ENCODE results near the gene NAALADL1. TPM values are rescaled to one million over a fixed set of nuclear protein-coding genes. Genes with fewer than 3 reads are reported as not detected.

NAALADL1 gene, protein sequence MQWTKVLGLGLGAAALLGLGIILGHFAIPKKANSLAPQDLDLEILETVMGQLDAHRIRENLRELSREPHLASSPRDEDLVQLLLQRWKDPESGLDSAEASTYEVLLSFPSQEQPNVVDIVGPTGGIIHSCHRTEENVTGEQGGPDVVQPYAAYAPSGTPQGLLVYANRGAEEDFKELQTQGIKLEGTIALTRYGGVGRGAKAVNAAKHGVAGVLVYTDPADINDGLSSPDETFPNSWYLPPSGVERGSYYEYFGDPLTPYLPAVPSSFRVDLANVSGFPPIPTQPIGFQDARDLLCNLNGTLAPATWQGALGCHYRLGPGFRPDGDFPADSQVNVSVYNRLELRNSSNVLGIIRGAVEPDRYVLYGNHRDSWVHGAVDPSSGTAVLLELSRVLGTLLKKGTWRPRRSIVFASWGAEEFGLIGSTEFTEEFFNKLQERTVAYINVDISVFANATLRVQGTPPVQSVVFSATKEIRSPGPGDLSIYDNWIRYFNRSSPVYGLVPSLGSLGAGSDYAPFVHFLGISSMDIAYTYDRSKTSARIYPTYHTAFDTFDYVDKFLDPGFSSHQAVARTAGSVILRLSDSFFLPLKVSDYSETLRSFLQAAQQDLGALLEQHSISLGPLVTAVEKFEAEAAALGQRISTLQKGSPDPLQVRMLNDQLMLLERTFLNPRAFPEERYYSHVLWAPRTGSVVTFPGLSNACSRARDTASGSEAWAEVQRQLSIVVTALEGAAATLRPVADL
- total RNA-seq (2022; extraction: Qiagen RNA extraction) = not detected in 5 replicates

DNA sequence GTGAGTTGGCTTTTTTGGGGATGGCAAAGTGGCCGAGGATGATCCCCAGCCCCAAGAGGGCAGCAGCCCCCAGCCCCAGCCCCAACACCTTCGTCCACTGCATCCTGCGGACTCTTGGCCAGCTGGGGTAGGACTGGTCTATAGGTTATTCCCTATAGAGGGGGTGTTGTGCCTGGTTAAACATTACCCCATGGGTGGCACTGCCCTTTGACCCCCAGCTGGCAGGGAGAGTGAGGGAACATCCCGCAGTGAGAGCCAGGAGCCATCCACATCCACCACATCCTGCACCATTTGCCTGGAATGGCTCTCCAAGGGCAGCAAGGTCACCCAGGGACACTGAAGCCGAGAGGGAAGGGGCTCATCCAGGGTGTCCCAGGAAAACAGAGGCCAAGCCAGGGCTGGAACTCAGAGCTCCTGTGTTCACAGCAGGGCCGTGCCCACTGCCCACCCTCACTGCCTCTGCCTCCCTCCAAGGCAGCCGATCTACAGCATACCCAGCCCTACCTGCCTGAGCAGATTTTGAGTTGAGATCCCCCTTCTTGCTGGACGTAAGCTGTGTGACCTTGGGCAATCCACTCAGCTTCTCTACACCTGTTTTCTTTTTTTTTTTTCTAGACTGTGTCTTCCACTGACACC is at the start of gene NAALADL1:
Gene NAALADL1 (minus strand): TSS at position 135 of the 636 bp plus-strand sequence. CDS start 32 bp downstream, at position 103.

DNA sequence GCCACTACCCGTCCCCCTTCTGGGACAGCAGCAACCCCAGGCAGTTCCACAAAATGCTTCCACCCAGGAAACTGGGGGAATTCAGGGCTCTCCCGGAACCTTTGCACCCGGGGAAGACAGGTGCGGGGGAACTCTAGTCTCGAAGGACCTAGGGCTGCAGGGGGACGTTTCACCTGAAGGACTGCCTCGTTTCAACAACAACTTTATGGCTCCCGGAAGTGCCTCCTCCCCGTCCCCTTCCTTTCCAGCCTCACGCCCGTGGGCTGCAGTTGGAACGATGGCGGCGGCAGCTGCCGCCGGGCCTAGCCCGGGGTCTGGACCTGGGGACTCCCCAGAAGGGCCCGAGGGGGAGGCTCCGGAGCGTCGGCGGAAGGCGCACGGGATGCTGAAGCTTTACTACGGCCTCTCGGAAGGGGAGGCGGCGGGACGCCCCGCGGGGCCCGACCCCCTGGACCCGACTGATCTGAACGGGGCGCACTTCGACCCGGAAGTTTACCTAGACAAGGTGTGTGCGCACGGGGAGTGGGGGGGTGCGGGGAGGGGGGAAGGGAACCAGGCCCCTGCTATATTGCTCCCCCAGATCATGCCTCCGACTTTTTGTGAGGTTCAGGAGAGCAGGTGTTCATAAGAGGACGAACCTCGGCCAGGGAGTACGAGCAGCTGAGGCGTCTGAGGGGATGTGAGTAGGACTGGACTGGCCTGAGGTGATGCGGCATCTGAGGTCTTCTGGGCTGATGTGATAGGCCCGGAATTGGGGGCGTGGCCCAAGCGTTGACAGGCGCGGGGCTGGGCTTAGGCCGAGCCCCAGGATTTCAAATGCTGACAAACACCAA is 37.8 kb upstream of the NAALADL1 start, which contains the start of gene VPS51:
Gene VPS51 (plus strand): TSS at position 241 of the 833 bp plus-strand sequence. CDS start 37 bp downstream, at position 278.

DNA sequence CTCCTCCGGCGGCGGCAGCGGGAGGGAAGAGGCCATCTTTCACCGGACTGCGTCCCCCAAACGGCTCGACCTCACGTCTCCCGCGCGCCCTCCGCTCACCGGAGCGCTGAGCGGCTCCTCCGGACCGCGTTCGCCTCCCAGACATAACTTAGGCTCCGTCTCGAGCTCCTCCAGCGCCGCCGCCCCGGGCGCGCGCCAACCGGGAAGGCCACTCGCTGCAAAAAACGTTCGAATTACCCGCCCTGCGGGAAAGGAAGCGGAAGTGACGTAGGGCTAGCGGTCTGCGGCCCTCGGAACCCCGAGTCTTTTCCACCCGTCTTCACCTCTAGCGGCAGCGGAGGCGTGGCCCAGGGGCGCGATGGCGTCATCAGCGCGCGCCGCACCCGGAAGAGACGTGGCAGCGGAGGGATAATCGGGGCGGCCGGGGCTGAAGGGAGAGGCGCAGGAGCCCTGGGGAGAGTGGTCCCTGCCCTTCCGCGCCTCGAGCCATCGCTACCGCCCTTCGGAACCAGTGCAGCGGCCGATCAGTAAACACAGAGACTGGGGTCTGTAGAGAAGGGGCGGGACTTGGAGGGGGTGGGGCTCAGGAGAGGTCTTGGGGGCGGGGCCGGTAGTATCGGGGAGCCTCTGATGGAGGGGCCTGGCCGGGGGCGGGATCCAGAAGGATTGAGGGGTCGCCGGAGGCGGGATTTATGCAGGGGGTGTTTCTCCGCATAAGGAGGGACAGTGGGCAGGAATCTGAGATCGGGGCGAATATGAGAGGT is 25.7 kb upstream of the NAALADL1 start, which contains the start of the genes CDCA5 and ZFPL1:
Gene CDCA5 (minus strand): TSS at position 207 of the 764 bp plus-strand sequence. CDS start 62 bp downstream, at position 145.
Gene ZFPL1 (plus strand): TSS at position 389 of the 764 bp plus-strand sequence. CDS start 477 bp downstream, outside the sequence.

DNA sequence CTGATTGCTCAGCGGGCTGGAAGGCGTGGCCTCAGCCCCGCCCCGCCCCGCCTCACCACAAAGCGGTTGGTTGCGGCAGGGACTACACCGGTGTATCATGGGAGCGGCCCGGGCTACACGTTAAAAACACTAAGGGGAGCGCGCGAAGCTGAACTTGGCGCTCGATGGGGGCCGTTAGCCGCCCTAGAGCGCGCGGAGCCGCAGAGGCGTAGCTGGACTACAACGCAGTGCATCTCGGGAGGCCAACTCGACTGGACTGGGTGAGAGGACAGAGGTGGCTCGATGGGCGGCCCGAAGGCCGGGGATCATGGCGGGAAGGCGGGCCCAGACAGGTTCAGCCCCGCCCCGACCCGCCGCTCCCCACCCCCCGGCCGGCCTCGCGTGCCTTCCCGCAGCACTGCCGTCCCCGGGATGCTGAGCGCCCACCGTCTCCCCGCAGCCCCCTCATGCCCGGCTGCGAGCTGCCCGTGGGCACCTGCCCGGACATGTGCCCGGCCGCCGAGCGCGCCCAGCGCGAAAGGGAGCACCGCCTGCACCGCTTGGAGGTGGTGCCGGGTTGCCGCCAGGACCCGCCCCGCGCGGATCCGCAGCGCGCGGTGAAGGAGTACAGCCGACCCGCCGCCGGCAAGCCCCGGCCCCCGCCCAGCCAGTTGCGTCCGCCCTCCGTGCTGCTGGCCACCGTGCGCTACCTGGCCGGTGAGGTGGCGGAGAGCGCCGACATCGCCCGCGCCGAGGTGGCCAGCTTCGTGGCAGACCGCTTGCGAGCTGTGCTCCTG is 17.3 kb downstream of the NAALADL1 start, which contains the start of gene SAC3D1:
Gene SAC3D1 (plus strand): TSS at position 364 of the 776 bp plus-strand sequence. CDS start 83 bp downstream, at position 447.

DNA sequence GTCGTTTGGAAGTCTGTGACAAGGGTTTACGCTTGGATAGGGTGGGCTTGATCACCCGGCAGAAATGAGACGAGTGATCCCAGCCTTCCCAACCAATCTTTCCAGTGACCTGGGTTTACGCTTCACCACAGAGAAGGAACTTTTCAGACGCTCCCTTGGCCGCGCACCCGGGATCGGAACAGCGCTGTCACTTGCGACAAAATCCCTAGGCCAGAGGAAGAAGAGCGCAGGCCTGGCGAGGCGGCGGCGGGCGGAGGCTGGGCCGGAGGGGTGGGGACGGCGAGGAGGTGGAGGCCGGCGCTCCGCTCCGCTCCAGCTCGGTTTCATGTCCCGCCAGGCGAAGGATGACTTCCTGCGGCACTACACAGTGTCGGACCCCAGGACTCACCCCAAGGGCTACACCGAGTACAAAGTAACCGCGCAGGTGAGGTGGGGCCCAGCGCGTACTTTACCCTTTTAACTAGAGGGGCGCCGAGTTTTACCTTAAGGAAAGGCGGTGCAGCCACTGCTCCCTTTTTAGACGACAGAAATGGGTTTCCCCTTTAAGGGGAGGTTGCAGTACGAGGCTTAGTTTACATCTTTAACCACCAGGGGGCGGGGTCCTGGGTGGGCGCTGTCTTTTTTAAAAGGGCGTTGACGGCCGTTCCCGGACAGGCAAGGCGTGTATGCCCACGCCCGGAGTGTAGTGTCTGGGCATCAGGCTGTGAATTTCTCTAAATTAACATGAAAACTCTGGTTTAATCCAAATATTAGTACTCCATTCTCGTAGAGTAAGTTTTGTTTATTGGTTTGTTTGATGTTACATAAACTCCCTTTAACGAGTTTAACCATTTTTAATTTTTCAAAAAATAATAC is 30.9 kb downstream of the NAALADL1 start, which contains the start of gene SNX15:
Gene SNX15 (plus strand): TSS at position 227 of the 855 bp plus-strand sequence. CDS start 99 bp downstream, at position 326.

DNA sequence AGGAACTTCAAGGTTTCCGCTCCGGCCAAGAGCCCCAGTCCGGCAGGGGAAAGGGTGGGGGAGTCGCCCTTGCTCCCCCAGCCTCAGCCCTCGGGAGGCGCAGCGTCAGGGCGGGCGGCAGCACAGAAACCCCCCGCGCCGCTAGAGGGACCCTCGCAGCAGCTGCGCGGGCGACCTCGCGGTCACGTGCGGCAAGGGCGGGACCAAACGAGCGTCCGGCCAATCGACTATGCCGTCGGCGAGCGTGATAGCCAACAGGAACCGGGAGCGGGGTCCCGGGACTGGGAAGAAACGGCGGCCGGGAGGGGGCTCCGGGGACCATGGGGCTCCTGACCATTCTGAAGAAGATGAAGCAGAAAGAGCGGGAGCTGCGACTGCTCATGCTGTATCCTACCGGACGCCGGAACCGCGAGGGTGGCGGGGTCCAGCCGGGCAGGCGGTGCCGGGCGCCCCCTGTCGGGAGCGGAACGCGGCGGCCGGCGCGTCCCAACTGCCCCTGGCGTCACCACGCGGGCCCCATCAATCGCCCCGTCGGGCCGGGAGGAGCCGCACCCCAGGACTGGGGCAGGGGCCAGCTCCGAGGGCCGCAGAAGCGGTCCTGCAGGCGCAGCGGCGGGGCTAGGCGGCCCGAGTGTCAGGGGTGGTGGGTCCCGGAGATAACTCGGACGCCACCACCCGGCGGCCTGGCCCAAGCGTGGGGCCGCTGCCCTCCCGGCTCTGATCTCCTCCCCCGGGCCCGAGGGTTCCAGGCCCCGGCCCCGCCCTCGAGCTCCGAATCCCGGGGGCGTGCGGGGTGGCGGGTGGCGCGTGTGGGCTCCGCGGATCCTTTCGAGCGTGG is 44.2 kb downstream of the NAALADL1 start, which contains the start of gene ARL2:
Gene ARL2 (plus strand): TSS at position 273 of the 838 bp plus-strand sequence. CDS start 48 bp downstream, at position 321.

DNA sequence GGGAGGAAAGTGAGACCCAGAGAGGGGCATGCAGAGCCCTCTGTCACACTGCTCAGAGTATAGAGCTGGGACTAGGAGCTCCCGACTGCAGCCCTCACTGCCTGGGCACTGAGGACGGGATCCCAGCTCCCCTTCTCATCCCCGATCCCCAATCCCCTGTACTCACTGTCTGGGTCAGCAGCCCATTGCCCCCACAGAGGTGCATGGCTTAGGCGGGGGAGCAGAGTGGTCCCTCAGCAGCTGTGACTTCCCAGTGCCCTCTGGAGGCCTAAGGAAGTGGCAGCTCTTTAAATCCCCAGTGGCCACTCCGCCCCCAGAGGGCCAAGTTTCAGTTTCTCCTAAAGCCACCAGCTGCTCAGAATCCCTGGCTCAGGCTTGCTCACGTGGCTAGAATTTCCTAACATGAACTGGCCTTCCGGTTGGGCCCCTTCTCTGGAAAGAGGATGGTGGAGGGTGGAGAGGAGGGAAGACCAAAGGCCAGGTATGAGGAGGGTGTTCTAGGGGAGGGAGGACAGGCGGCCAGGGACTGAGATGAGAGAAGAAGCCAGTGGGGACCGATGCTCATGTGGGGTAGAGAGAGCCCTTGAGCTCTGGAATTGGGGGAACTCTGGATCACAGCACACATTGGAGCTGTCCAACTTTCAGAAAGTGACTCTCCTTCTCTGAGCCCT is 61.5 kb downstream of the NAALADL1 start, which contains the start of gene BATF2:
Gene BATF2 (minus strand): TSS at position 262 of the 671 bp plus-strand sequence. CDS start 57 bp downstream, at position 205.

Other genes starting within 250 kb of the NAALADL1 start
- 35.0 to 40.0 TPM (median 37.1 TPM) in 5 replicates for gene MEN1, start 248.0 kb downstream of the NAALADL1 start, total RNA-seq (2022; extraction: Qiagen RNA extraction)
- gene CDC42BPG, start 213.9 kb downstream of the NAALADL1 start, total RNA-seq (2022; extraction: Qiagen RNA extraction) = 1.5 to 2.1 TPM (median 1.5 TPM) in 5 replicates
- 104 to 116 TPM (median 113 TPM) in 5 replicates for gene EHD1, start 179.9 kb downstream of the NAALADL1 start, total RNA-seq (2022; extraction: Qiagen RNA extraction)
- 13.9 to 20.4 TPM (median 19.8 TPM) in 5 replicates for gene ATG2A, start 141.3 kb downstream of the NAALADL1 start, total RNA-seq (2022; extraction: Qiagen RNA extraction)
- 4.0 to 5.5 TPM (median 4.9 TPM) in 5 replicates for gene PPP2R5B, start 133.9 kb downstream of the NAALADL1 start, total RNA-seq (2022; extraction: Qiagen RNA extraction)
- not detected in 5 replicates for gene GPHA2, start 122.7 kb downstream of the NAALADL1 start, total RNA-seq (2022; extraction: Qiagen RNA extraction)
- not detected in 5 replicates for gene MAJIN, start 86.4 kb downstream of the NAALADL1 start, total RNA-seq (2022; extraction: Qiagen RNA extraction)
- 0.54 to 0.70 TPM (median 0.61 TPM) in 5 replicates for gene BATF2, start 61.6 kb downstream of the NAALADL1 start, total RNA-seq (2022; extraction: Qiagen RNA extraction)
- gene ARL2, start 44.4 kb downstream of the NAALADL1 start, total RNA-seq (2022; extraction: Qiagen RNA extraction) = 142 to 189 TPM (median 180 TPM) in 5 replicates
- 22.6 to 24.7 TPM (median 23.2 TPM) in 5 replicates for gene SNX15, start 31.1 kb downstream of the NAALADL1 start, total RNA-seq (2022; extraction: Qiagen RNA extraction)
- 37.2 to 55.5 TPM (median 51.1 TPM) in 5 replicates for gene SAC3D1, start 17.3 kb downstream of the NAALADL1 start, total RNA-seq (2022; extraction: Qiagen RNA extraction)
- 68.3 to 74.3 TPM (median 72.1 TPM) in 5 replicates for gene CDCA5, start 25.5 kb upstream of the NAALADL1 start, total RNA-seq (2022; extraction: Qiagen RNA extraction)
- 31.9 to 34.7 TPM (median 34.4 TPM) in 5 replicates for gene ZFPL1, start 25.7 kb upstream of the NAALADL1 start, total RNA-seq (2022; extraction: Qiagen RNA extraction)
- 47.3 to 73.3 TPM (median 54.8 TPM) in 5 replicates for gene VPS51, start 37.7 kb upstream of the NAALADL1 start, total RNA-seq (2022; extraction: Qiagen RNA extraction)
- 4.6 to 7.5 TPM (median 5.6 TPM) in 5 replicates for gene TM7SF2, start 53.3 kb upstream of the NAALADL1 start, total RNA-seq (2022; extraction: Qiagen RNA extraction)
- gene ZNHIT2, start 59.1 kb upstream of the NAALADL1 start, total RNA-seq (2022; extraction: Qiagen RNA extraction) = 13.2 to 22.8 TPM (median 20.4 TPM) in 5 replicates
- 745 to 1,060 TPM (median 973 TPM) in 5 replicates for gene FAU, start 63.6 kb upstream of the NAALADL1 start, total RNA-seq (2022; extraction: Qiagen RNA extraction)
- gene MRPL49, start 63.8 kb upstream of the NAALADL1 start, total RNA-seq (2022; extraction: Qiagen RNA extraction) = 69.7 to 79.5 TPM (median 73.4 TPM) in 5 replicates
- gene SYVN1, start 76.0 kb upstream of the NAALADL1 start, total RNA-seq (2022; extraction: Qiagen RNA extraction) = 32.6 to 42.1 TPM (median 39.6 TPM) in 5 replicates
- not detected in 5 replicates for gene SPDYC, start 111.7 kb upstream of the NAALADL1 start, total RNA-seq (2022; extraction: Qiagen RNA extraction)
- 104 to 118 TPM (median 113 TPM) in 5 replicates for gene CAPN1, start 123.4 kb upstream of the NAALADL1 start, total RNA-seq (2022; extraction: Qiagen RNA extraction)
- gene POLA2, start 203.4 kb upstream of the NAALADL1 start, total RNA-seq (2022; extraction: Qiagen RNA extraction) = 12.1 to 15.0 TPM (median 13.8 TPM) in 5 replicates

All from A549 treated with Hydrocortisone at 1 μM for 4 hours (cell line).